RWPE2 (cell line): Measurements from ENCODE around the gene PRR36.

ENCODE experiments used
- ATAC-seq: fragments of 200-7000 bp; cut with Tn5 transposase; 3 replicates; pipeline ENCODE4 v1.9.1; 2021; ENCODE audit warnings: low read depth
- DNase-seq: peaks from one replicate; pipeline ENCODE4 v3.0.0-alpha.2; 2020; ENCODE audit warnings: low spot score
- H3K27ac ChIP-seq: fragments of 450-650 bp; 2 replicates; pipeline ENCODE4 v1.5.1; 2017; ENCODE audit warnings: mild to moderate bottlenecking; ENCODE audit not compliant: poor library complexity, severe bottlenecking
- H3K27me3 ChIP-seq: fragments of 250-450 bp; sonication (Bioruptor Pico); 2 replicates; pipeline ENCODE4 v1.5.1; 2021; ENCODE audit warnings: mild to moderate bottlenecking, moderate library complexity; ENCODE audit not compliant: insufficient read depth, poor library complexity, severe bottlenecking
- H3K36me3 ChIP-seq: fragments of 250-450 bp; sonication (Bioruptor Pico); 2 replicates; pipeline ENCODE4 v1.5.1; 2020; ENCODE audit warnings: low read depth, mild to moderate bottlenecking, moderate library complexity
- H3K4me1 ChIP-seq: fragments of 250-450 bp; sonication (Bioruptor Pico); 2 replicates; pipeline ENCODE4 v1.5.1; 2021; ENCODE audit warnings: mild to moderate bottlenecking, moderate library complexity; ENCODE audit not compliant: insufficient read depth, poor library complexity, severe bottlenecking
- H3K4me3 ChIP-seq: fragments of 250-450 bp; sonication (Bioruptor Pico); 2 replicates; pipeline ENCODE4 v1.5.1; 2021; ENCODE audit warnings: mild to moderate bottlenecking, moderate library complexity; ENCODE audit not compliant: severe bottlenecking
- H3K9me3 ChIP-seq: fragments of 250-450 bp; sonication (Bioruptor Pico); 2 replicates; pipeline ENCODE4 v1.5.1; 2021; ENCODE audit warnings: mild to moderate bottlenecking, moderate library complexity; ENCODE audit not compliant: severe bottlenecking
- CTCF ChIP-seq: fragments of 450-650 bp; IDR thresholded peaks from one replicate; pipeline ENCODE4 v1.5.1; 2017; ENCODE audit warnings: mild to moderate bottlenecking, moderate library complexity; ENCODE audit not compliant: poor library complexity, severe bottlenecking

PRR36 gene

GRCh38 chr19:7850945-7851622, 23.1 kb downstream of the PRR36 start:
- peaks cover 9% of the 10 kb centered on the region for H3K4me1 ChIP-seq
- no peaks in the 10 kb centered on the region for H3K9me3 ChIP-seq
- DNase-seq, result peak; percentile 62
- peak overlapping the region; percentile 52 for H3K27ac ChIP-seq
- no peak for ATAC-seq
- no peaks in the 10 kb centered on the region for H3K36me3 ChIP-seq
- no peak overlapping the region for H3K4me3 ChIP-seq
- TF ChIP-seq CTCF, result no peak
- no peaks in the 10 kb centered on the region for H3K27me3 ChIP-seq

DNA sequence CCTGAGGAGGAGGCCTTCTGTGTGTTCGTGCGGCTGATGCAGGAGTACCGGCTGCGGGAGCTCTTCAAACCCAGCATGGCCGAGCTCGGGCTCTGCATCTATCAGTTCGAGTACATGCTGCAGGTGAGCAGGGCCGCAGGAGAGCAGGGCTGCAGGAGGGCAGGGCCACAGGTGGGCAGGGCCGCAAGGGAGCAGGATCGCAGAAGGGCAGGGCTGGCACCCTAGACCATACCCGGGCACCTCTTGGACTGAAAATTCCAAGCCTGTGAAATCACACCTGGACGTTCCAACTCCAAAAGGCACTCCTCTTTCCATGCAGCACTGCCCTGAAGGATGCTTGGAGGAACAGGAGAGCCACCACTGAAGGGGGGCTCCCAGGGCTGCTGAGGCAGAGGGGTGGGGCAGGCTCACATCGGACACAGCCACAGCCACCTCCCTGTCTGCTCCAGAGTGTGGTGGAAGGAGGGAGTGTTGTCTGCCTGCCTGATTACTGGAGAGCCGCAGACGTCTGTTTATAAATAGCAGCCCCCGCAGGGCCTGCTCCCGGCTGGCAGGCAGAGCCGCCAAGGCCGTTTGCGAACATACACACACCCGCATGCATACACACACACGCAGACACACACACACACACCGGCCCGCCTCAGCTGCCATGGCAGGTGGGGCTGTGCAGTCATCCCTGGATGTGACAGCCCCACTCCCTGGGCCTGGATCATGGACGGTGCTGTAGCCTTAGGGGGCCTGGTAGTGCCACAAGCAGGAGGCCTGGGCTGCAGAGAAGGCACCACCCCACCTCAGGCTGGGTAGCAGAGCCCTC, 24.0 kb downstream of the PRR36 start:
- no peaks in the 10 kb centered on the region for H3K9me3 ChIP-seq
- no peak overlapping the region for H3K4me3 ChIP-seq
- no peak for TF ChIP-seq CTCF
- DNase-seq (peak; percentile 77), ATAC-seq (peak; percentile 92)
- peaks cover 9% of the 10 kb centered on the region for H3K4me1 ChIP-seq
- H3K27me3 ChIP-seq, result no peaks in the 10 kb centered on the region
- no peaks in the 10 kb centered on the region for H3K36me3 ChIP-seq
- peak overlapping the region; percentile 52 for H3K27ac ChIP-seq

GRCh38 chr19:7849631-7849999, 24.6 kb downstream of the PRR36 start:
- Histone ChIP-seq H3K27ac (peak overlapping the region; percentile 52), H3K36me3 (no peaks in the 10 kb centered on the region), H3K27me3 (no peaks in the 10 kb centered on the region), H3K4me1 (peaks cover 9% of the 10 kb centered on the region), H3K4me3 (no peak overlapping the region), H3K9me3 (no peaks in the 10 kb centered on the region)
- TF ChIP-seq CTCF, result no peak
- DNase-seq (no peak), ATAC-seq (no peak)

- H3K9me3 ChIP-seq, result no peaks in the 10 kb centered on the region
- no peak for TF ChIP-seq CTCF
- peaks cover 9% of the 10 kb centered on the region for H3K4me1 ChIP-seq
- no peak overlapping the region for H3K4me3 ChIP-seq
- no peaks in the 10 kb centered on the region for H3K36me3 ChIP-seq
- no peak for ATAC-seq
- H3K27me3 ChIP-seq, result no peaks in the 10 kb centered on the region
- no peak overlapping the region for H3K27ac ChIP-seq
- peak; percentile 59 for DNase-seq
These were observed 25.3 kb downstream of the PRR36 start for GRCh38 chr19:7848779-7849457.
